DMS 273 (cell line): ENCODE measurements around the gene ASS1.

Experiments
- DNase-seq: peaks from one replicate; lab custom pipeline; 2025; ENCODE audit not compliant: unreplicated experiment; lab: John Stamatoyannopoulos, UW

ASS1 gene

DNA sequence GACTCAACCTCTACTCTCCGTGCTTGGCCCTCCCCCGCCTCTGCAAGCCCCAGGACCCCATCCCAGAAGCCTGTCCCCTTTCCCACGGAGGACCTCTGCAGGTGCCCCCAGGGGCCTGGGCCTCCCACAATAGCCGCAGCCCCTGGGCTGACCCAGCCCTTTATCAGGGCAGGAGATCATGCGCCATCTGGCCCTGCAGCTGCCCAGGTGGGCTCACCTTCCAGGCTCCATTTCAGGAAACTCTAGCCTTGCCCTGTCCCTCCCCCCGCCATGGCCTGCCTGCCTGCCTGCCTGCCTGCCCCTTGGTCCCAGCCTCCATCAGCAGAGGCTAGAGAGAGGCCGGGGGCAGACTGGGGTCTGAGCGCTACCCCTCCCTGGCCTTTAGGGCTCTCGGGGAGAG lies 48.7 kb downstream of the ASS1 start:
- no peak for DNase-seq

DNA sequence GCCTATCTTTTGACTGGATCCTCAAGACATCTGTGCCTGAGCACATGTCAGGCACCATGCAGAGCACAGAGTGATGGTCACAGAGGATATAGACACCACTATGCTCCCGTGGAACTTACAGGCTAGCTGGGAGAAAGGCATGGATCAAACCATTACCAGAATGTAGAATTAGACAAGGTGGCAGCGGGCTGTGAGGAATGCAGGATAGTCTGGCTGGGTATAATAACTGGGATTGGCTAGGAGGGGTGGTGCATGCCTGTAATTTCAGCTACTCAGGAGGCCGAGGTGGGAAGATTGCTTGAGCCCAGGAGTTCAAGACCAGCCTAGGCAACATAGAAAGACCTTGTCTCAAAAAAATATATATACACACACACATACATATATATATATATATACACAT lies 50.3 kb downstream of the ASS1 start:
- no peak for DNase-seq

DNA sequence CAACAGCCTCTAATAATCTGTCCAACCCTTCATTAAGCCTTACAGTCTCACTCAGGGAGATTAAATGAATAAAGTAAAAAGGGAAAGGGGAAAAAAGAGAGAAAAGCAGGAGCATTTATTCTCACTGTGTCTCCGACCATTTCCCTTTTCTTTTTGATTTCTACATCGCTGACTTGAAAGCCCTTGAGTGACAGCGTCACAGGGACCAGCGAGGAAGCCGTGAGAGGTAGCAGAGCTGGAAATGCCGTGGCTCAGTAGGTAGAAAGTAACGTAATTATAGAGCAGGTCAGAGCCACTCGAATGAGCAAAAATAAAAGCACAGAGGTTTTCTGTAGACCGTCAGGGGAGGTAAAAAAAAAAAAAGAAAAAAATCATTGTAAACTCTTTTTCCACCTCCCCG lies 52.4 kb downstream of the ASS1 start:
- no peak for DNase-seq

DNA sequence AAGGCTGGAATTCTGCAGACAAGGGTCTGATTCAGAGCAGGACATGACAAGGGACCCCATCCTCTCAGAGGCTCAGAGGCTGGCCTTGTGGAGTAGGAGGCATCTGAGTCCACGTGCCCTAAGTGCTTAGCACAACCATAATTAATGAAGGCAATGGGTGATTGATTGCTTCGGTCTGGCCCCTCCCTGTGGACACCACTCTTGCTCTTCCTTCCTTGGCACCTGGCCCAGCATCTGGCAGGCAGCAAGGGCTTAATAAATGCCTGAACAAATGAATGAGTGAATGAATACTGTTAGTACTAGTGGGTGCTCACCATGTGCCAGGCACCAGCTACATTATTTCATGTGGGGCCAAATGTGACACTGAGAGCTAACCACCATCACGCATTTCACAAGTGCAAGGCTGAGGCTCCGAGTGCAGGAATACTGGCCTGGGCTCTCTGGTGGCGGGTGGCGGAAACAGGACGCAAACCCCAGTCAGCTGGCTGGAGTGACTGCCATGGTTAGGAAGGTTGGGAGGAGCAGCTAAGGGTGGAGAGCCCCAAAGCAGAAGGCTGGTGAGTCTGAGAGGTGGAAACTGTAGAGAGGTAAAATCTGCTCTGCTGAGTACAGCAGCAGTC lies 53.6 kb downstream of the ASS1 start:
- DNase-seq = peak; percentile 59

DNA sequence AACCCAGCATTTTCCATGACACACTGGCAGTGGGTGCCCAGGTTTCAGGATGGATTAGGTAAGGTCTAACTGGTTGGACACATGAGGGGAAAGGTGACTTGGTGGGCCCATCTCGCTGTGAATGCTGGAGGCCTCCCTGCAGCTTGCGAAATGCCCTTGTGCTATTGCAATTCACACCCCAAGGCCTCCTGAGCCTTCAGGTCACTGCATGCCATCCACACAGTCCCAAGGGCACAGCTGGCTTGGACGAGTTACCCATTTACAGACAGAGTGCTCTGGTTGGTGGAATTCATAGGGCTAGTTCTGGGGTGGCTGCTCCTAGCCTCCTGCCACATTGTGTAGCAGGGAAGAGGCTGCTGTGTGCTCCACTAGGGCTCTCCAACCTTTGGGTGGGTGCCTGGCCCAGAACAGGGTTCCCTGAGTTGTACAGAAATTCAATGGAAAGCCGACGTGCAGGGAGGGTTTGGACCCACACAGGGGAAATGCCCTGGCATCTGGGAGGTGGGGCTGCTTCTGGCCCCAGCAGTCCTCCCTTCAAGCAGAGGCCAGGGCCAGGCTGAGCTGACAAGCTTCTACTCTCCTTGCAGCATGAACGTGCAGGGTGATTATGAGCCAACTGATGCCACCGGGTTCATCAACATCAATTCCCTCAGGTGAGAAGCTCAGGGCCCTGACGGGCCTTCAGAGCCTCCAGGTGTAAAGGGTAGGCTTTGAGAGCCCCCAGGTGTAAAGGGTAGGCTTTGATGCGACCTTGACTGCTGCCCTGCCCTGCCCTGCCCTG lies 54.3 kb downstream of the ASS1 start:
- no peak for DNase-seq

DNA sequence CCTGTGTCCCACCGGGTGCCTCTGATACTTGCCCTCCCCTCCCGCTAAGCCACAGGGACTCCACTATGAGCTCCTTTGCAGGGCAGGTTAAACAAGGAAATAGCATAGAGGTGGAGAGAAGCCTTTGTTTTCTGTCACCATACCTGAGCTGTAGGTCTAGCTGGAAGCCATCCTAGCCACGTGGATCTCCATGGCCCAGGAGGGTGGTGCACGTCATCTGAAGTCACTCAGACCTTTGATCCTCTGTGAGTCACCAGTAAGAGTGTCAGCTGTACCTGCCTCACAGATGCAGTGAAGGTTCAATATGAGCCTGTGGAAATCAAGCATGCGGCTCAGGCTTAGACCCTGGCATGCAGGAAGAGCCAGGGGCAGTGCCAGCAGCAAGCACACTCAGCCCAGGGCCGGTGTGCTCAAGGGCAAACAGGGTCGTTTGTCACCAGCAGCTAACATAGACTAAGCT lies 55.1 kb downstream of the ASS1 start:
- DNase-seq = no peak

DNA sequence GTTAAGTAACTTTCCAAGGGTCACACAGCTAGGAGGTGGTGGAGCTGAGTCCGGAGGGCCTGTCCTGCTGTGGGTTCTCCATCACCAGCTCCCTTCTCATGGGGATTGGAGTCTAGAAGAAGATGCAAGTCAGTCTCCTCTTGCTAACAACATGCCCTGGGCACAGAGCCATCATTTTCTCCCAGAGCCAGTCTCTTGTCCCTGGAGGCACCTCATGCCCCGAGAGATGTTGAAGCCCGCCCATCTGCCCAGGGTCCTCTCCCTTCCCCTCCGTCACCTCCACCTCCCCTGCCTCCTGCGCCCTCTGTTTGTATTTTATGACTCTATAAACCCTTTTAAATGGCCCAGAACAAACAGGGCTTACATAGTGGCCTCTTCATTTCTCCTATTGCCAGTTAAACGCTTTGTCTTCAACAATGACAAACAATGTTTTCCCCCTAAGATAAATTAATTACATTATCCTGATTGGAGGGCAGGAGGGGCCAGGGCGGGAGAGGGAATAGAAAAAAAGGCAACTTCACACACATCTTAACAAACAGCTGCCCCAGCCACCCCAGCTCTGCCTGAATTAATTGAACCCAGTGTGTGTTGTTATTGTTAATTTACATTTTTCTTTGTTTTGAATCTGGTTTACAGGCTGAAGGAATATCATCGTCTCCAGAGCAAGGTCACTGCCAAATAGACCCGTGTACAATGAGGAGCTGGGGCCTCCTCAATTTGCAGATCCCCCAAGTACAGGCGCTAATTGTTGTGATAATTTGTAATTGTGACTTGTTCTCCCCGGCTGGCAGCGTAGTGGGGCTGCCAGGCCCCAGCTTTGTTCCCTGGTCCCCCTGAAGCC lies 55.8 kb downstream of the ASS1 start:
- DNase-seq = peak; percentile 63

DNA sequence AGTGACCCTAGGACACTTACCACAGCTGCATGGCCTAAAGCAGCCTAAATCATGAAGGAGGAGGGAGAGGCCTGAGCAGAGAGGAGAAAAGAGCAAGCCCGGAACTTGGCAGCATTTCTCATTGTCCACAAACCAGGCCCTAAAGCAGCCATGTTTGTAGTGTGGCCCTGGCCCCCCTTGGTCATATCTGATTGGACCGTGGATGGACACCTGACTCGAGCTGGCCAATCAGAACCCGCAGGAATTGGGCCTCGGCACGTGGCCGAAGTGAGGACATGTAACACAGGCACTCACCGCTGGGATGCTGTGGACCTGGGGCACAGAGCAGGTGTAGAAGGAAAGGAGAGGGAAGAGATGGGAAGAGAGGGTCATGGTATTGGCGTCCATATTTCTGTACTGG lies 56.9 kb downstream of the ASS1 start:
- DNase-seq = peak; percentile 46

DNA sequence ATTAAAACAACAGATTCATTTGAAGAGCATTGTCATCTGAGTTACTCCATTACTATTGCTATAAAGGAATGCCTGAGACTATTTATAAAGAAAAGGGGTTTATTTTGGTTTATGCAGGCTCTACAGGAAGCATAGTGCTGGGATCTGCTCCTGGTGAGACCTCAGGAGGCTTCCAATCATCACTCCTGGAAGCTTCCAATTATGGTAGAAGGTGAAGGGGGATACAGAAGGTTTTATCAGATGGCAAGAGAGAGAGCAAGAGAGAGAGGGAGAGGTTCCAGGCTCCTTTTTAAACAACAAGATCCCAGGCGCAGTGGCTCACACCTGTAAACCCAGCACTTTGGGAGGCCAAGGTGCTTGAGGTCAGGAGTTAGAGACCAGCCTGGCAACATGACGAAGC lies 63.5 kb downstream of the ASS1 start:
- no peak for DNase-seq

DNA sequence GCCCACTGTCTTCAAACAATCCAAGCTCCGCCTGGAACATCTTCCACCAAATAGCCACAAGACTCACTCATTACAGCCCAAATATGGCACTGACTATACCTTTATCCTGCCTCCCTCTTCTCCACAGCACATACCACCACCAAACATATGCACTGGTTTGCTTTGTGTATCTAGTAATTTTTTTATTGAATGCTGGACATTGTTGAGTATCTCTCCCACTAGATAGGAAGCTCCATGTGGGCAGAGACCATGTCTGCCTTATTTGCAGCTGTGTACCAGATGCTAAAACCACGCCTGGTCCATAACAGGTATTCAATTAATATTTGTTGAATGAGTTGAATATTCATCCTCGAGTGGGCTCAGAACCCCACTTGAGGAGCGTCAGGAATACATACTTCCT lies 67.4 kb downstream of the ASS1 start:
- no peak for DNase-seq

DNA sequence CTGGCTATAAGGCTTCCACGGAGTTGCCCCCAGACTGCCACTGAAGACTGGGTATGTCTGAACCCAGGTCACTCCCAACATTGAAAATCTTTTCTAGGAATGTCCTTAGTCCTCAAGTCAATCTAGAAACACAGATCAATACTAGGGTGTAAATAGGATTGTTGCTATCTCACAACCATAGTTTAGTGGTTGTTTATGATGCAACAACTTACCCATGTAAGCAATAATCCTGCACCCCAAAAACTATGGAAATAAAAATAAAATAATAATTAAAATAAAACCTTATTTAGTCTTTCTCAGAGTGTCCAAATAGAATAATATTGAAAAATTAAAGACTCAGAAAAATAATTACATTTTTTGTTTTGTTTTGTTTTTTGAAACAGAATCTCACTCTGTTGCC lies 68.3 kb downstream of the ASS1 start:
- no peak for DNase-seq

DNA sequence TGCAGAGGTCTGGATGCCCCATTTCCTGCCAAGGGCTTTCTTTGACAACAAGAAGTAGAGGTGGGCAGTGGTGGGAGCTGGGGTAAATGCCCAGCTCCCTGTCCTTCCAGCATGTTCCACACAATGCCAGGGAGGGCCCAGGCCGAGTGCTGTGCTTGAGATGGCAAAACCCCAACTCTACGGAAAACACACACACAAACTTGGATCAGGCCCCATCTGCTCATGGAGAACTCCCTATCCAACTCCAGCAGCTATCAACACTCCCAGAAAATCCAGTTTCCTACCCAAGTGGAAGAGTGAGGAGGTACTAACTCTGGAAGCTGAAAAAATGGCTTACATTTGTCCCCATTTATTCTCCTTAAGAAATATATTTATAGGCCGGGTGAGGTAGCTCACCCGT lies 73.5 kb downstream of the ASS1 start:
- DNase-seq = no peak

DNA sequence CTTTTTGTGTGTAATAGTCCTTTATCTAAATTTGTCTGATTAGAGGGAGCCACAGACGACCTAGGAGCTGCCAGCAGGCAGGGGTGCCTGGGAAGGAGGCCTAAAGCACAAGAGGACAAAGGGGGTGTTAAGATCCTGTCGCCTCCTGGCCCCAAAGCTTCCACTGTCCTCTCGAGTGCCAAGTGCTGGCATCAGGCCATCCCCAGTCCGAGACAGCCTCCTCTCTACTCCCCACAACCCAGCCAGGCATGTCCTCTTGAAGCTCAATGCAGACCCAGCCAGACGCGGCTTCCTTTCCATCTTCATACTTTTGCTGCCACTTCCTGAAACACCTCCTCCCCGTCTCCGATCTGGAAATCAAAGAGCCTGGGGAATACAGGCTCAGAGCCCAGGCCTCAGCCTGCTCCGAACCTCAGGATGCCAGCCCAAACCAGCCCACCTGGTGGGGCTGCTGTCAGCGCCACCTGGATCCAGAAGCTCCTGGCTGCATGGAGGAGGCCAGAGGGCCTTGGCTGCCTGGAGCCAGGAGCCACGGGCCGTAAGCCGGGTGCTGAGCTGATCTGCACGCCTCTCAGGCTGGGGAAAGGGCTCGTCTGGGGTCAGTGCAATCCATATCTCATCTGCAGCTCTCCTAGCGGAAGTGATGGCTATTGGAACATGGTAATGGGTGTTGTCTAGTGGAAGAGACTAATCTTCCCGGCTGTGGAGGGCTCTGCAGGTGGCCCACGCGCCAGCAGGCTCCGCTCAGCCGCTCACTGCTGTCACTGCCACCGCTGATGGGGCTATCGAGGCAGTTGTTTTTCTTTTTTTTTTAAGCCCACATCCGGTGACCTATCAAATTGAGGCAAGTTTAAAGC lies 74.4 kb downstream of the ASS1 start:
- DNase-seq = peak; percentile 59

DNA sequence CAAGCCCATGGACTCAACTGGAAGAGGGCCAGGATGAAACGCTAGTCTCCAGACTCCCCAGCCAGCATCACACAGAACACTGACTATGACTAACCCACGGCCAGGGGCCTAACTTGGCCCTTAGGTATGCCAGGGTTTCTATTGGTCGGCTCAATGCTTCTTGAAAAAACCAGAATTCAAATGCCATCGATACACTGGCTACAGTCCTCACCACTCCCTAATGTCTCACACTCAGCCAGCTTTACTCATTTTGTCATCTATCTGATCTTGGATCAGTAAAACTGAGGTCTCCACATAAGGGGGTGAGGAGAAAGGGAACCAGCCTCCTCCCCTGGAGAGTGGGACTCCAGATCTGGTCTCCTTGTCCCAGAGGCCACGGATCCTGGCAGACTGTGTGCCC lies 75.2 kb downstream of the ASS1 start:
- DNase-seq = no peak

DNA sequence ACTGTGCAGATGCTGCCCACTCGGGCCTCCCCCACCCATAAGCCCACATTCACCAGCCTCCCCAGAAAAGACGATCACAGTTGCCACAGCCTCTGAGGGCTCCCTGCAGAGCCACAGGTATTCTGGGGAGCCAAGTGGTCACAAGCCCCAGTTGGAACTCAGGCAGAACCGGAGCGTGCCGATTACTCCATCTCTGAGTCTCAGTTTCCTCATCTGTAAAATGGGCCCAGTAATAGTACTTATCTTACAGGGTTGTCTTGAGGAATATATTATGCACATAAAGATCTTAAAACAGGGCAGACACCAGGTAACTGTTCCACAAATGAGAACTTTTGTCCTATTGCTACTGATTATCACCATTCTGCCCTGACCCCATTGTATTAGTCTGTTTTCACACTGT lies 77.0 kb downstream of the ASS1 start:
- DNase-seq = no peak

DNA sequence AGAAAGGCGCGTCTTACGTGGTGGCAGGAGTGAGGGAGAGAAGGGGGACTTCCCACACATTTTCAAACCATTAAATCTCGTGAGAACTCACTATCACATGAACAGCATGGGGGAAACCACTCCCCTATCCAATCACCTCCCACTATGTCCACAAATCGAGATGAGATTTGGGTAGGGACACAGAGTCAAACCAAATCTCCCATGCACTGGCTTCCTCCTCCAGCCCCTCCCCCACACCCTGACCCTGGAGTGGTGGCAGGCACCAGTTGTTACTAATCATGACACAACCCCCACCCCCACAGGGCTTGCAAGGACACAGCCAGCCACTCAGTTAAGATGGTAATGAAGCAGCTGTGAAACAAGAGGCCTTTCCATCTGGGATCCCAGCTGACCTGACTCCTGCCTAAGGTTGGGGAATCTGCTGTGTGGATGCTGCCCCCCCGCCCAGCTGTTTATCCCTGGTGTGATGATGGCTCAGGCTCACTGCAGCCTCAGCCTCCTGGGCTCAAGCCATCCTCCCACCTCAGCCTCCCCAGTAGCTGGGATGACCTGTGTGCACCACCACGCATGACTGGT lies 77.6 kb downstream of the ASS1 start:
- peak; percentile 96 for DNase-seq

DNA sequence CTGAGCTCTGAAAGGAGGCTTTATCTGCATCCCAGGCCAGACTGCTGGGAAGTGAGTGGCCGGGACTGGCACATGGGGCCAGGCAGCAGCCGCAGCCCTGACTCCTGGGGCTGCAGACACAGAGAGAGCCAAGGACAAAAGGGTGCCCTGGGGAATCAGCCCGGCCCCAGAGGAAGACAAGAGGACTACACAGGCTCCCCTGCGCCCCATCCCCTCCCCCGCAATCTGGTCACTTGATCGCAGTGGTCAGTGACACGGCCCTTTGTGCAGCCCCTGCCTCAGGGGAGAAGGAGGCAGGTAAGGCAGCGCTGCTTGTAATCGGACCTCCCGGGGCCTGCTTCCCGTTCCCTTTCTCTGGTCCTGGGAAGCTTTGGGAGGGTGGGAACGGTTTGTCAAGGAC lies 79.2 kb downstream of the ASS1 start:
- no peak for DNase-seq

DNA sequence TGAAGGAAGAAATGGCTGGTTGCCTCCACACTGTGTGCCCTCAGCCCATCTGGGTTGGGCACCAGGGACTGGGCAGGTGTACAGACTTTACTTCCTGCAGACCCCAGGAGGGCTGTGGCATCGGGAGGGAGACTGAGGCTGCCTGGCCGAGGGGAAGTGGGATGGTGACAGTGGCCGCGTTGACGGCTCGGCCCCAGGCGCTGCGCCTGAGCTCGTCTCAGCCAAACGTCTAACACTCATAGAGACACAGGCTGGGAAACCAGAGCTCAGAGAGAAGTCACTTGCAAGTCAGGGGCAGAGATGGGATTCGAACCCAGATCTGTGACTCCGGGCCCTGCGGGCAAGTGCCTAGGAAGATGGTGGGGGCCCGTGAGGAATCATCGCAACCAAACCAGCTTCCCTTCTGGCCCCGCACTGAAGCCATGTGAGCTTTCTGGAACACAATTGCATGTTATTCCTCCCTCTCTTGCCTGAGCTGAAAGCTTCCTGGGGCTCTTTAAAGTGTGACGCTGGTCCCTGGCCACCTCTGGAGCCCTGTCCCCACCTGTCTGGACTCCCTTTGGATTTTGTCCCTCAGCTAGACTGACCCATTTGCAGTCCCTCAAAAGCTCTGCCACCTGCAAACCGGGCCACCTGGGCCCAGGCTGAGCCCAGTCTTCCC lies 81.6 kb downstream of the ASS1 start:
- no peak for DNase-seq

DNA sequence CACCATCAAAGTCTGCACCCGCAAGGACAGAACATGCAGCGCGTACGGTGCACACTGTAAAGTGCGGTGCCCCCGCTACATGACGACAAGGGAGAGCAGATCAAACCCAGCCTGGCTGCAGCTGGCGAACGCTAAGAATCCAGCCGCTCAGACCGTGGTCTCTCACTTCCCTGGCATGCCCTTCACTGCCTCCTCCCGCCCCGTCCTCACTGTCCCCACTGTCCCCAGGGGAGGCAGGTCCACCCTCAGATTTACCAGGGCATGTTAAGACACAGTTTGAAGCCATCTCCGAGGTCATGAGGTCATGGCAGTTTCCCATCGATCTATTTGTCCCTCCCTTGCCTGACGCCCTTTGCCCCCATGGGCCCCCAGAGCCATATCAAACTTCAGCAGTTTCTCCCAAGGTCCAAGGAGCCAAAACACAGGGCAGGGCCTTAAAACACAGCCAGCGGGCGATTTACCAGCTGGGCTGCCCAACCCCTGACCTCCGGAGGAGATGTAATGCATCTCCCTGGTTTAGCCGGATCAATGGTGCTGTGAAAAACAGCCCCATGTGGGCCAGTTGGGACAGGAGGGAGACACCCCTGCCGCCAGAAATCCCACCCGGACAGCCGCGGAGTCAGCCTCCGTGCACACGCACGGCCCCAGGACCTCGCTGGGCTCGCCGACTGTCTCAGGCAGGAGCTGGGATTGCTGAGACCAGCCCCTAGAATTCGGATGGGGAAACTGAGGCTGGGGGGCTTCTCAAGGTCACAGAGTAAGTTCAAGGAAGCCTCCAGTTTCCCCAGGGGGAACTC lies 82.3 kb downstream of the ASS1 start:
- DNase-seq = no peak
